Heart left ventricle (tissue), 13 donors: ENCODE data around the gene LRMDA.

Experiments used
- CTCF ChIP-seq, 12 donors: fragments of 200-600 bp; sonication (generic) in 4 of 12; IDR thresholded peaks; one replicate each; pipeline versions ENCODE4 v1.5.0 to v1.8.0; 2018 to 2022; ENCODE audit warnings: antibody characterized with exemption in 12 of 12, mild to moderate bottlenecking in 5 of 12
- POLR2A ChIP-seq, 2 donors: fragments of 450-650 bp; IDR thresholded peaks; one replicate each; pipeline ENCODE4 v1.6.1; 2017; ENCODE audit warnings: antibody characterized with exemption in 2 of 2, mild to moderate bottlenecking in 2 of 2, moderate library complexity in 2 of 2
- donor health status: ischemic (EF 13 %, LVEDD 7.1; RV severe dilation, severe dysfunction).
- donor health status: DM: no; HTN: yes; CAD: no.
- donor health status: DM: no; HTN: no; CAD: no.
- donor health status: ischemic (EF 25% LVEDD 6.9; RV normal size, moderate dysfunction).
- donor health status: ischemic (EF 25% LVEDD 5.7; RV mildly dilated, moderate dysfunction).
- donor health status: ischemic (EF 35%, LVEDD 5.7; RV mildly dilated, moderate dysfunction).
- donor health status: nonischemic (EF 11% LVEDD 7.7; RV severe dilation, severe dysfunction).
- donor health status: DM: yes; HTN: yes; CAD: no.
- donor health status: PGD.
- donor health status: ischemic (EF 29% LVEDD 5.4; RV normal size, mild dysfunction).
- donor health status: nonischemic (EF 23%, LVEDD 6.1; RV moderate dilation, normal function).

GRCh38 chr10:75708060-75708459, 276.6 kb downstream of the LRMDA start:
- TF ChIP-seq CTCF (IDR thresholded peaks at IDR 0.05) (no peak), POLR2A (IDR thresholded peaks at IDR 0.05) (no peak)
